Measurements from ENCODE around the gene COMMD4.
"Not testable (repeated sequence)": the region's sequence is repeated elsewhere in the genome, so short reads cannot be mapped to it uniquely, and the experiment has no call there.

Gene COMMD4

GRCh38 chr15:75383986-75384385 lies 48.1 kb downstream of the COMMD4 start:
- not testable (repeated sequence) for DNase-seq
